HG03378 (cell line): ENCODE data around the gene ZNF385C.

Experiments
- ATAC-seq: cut with Tn5 transposase; IDR thresholded peaks from one replicate; pipeline ENCODE4 v1.9.1; 2021; ENCODE audit warnings: mild to moderate bottlenecking, moderate library complexity; ENCODE audit not compliant: unreplicated experiment

The ZNF385C gene

DNA sequence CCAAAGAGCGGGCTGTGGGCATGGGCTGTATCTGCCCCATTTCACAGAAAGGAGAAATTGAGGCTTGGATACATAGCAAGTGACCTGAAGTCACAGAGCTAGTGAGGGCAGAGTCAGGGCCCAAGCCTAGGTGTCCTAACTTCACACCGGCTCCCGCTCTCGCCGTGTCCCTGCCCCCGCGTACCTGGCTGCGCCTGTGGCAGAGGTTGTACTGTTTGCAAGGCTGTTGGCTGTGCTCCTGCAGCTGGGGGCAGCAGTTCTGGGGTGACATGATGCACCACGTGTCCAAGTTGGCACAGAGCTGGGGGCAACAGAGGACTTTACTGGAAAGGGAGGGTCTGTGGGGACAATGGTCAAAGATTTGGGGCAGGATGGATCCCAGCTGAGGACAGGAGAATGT is 10.8 kb upstream of the ZNF385C start:
- ATAC-seq = no peak

DNA sequence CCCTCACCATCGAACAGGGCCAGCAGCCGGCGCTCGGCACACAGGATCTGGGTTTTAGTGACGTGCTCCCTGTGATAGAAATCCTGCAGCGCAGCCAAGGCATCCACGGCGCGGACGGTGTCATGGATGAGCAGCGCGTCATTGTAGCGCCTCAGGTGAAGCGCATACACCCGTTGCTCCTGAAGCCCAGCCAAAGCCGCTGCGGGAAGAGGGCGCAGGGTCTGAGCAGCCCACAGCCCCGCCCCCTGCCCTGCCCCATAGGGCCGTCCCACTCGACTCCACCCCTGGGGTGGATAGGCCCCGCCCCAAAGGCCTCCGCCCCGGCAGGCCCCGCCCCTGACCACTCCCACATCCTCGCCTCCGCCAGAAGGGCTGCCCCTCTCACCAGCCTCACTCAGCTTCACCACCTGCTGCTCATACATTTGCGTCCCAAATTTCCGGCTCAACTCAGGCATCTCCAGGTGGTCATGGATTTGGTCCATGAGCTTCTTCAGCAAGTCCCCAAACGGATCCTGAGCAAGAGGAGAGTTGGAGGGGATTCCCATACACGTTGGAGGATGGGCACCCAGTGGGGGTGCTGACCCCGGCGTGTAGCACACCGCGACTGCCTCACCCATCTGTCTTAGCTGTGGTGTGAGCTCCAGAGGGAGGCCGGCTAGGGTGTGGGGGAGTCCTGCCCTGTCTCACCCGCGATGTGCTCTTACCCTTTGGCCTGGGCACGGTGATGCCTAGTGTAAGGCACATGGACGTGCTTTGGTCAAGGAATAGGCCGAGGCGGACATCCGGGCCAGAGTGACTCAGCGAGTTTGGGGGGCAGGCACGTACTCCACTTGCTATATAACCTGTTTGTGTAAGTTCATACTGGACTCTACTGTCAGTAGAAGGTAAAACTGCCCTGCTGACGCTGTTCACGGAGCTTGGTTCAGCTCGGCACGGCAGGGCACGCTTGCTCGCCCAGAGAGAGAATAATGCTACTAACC is 9.6 kb upstream of the ZNF385C start:
- no peak for ATAC-seq

DNA sequence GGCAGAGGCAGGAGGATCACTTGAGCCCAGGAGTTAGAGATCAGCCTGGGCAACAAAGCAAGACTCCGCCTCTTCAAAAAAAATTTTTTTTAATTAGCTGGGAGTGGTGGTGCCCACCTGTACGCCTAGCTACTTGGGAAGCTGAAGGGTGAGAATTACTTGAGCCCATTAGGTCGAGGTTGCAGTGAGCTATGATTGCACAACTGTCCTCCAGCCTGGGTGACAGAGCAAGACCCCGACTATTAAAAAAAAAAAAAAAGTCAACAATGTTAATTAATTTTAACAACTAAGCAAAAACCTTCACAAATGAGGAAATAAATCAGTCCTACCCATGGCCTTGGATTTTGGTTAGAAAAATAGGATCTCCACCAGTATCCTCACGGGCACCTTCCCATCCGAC is 8.9 kb upstream of the ZNF385C start:
- ATAC-seq = no peak

DNA sequence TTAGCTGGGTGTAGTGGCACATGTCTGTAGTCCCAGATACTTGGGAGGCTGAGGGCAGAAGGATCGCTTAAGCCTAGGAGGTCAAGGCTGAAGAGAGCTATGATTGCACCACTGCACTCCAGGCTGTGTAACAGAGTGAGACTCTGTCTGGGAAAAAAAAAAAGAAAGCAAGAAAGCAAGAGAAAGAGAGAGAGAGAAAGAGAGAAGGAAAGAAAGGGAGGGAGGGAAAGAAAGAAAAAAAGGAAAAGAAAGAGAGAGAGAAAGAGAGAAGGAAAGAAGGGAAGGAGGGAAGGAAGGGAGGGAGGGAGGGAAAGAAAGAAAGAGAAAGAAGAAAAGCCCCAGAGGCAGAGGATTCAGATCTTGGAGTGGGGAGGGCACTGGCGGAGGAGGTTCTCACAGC is 7.7 kb upstream of the ZNF385C start:
- ATAC-seq = no peak

DNA sequence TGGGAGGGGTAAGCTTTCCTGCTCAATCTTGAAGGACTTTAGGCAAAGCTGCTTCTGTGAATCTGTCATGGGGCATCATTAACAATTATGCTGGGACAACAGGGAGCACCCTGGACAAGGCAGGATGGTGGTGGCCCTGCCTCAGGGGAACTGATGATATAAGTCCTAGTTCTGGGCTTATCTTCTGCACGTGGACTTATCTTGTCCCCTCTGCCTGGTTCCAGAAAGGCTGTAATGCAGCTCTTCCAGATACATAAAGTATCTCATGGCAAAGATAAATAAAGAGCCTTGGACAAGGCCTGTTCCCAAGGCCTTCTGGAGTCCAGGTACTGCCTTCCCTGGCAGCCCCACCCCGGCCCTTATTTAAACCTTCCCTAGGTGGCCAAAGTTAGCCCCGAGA is 6.0 kb upstream of the ZNF385C start:
- ATAC-seq = no peak

DNA sequence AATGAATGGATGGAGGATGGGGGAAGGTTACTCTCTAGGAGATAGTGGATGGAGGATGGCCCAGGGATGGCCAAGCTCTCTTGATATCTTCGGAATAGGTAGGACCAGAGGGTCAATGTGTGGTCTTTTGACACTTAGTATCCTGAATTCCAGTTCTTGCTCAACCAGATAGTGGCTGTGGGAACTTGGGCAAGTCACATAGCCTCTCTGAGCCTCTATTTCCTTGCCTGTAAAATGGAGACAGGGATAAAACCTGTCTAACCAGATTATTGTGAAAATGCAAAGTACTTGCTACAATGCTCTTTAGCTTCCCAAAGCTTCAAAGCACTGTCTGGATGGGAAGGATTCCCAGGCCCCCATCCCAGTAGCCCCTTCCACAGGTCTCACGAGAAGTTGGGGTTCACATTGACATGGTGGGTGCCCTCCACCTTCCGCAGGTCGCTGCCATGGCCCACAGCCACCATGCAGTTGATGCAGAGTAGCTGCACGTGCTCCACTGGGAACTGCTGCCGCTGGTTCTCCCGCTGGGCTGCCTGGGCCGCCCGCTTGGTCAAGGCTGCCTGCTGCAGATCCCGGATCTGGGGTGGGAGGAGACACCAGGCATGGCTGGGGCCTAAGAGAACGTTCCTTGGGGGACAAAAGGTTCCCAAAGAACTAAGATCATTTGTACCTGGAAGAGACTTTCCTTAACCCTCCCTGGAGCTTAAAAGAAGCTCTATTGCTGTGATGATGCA is 5.1 kb upstream of the ZNF385C start:
- ATAC-seq = no peak

DNA sequence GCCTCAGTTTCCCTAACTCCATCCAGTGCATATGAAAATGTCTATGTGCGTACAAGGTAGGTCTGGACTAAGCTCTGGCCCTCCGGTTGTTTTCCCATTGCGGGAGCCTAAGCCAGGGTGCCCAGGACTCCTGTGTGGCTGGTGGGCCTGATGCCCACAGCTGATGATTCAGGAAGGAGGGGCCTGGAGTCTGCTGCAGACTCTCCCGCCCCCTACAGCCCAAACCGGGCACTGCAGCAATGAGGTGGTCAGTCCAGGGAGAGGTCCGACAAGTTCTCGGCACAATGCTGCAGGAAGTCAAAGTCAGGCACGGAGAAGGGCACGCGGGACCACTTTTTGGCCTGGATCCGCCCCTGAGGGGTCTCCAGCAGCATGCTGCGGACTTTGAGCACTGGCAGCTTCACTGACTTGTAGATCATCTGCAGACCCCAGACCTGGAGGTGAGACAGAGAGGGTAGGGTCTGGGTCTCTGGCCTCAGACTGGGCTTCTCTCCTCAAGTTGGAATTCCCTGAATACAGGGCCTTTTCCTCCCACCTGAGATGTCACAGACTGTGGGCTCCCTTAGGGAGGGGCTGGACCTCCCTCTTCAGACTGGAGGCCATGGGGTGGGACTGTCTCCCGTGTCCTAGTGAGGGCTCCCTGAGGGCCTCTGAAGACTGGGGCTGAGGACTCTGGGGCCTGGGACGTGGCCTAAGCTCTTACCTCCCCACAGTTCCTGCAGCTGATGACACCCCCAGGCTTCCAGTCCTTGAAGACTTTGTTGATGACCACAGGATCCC is 3.4 kb upstream of the ZNF385C start:
- ATAC-seq = no peak

DNA sequence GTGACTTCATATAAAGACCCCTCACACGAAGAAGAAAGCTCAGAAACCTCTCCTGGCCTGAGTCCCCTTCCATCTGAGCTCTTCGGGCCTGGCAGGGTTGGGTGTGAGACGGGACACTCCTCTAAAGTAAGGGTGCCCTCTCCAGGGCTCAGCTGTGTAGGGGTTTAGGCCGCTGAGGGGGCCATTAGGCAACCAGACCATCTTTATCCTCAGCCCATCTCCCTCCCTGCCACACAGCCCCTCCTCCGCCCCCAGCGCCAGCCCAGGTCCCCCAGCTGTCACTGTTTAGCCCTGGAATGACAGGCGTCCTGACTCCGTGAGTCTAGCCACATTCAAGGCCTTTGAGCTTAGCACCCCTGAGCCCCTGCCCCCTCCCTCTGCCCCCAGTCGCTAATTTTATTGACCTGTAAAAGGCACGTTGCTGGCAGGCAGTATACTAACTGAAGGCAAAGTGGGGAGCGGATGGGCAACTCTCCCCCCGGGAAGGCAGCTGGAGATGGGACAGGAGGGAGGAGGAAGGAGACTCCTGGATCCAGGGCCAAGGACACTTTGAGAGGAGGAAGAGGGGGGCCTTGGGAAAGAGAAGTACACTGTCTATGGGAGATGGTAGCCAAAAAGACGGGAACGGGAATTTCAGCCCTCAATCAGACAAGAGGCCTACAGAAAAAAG is 592 bp upstream of the ZNF385C start:
- no peak for ATAC-seq

DNA sequence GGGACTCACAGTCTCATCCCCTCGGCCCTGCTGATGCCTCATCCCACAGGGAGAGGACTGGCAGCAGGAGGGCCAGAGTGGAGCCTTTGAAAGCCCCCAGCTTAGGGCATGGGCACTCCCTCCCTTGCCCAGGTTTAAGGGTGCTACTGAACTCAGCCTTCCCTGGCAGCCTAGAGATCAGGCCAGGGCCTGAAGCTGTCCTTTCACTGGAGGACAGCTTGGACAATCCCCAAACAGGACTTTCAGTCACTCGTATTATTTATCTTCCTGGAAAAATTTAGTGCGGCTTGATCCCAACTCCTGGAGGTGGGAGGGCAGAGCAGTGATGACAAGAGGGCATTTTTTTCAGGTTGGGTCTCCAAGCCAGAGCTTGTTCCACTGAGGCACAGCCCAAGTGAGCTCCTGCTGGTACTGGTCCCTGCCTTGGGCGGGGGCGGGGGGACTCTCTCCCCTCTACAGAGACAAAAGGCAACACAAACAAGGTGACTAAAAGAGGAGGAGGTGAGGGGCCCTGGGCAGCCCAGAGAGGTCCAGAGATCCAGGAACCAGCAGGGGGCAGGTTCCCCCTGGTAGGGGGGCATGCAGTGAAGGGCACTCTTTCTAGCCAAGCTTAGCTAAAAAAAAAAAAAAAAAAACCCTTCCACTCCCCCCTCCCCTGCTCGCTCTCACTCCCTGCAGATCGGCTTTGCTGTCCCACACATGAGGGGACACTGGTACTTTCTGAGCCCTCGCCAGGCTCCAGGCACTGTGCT is 1.7 kb downstream of the ZNF385C start:
- no peak for ATAC-seq

DNA sequence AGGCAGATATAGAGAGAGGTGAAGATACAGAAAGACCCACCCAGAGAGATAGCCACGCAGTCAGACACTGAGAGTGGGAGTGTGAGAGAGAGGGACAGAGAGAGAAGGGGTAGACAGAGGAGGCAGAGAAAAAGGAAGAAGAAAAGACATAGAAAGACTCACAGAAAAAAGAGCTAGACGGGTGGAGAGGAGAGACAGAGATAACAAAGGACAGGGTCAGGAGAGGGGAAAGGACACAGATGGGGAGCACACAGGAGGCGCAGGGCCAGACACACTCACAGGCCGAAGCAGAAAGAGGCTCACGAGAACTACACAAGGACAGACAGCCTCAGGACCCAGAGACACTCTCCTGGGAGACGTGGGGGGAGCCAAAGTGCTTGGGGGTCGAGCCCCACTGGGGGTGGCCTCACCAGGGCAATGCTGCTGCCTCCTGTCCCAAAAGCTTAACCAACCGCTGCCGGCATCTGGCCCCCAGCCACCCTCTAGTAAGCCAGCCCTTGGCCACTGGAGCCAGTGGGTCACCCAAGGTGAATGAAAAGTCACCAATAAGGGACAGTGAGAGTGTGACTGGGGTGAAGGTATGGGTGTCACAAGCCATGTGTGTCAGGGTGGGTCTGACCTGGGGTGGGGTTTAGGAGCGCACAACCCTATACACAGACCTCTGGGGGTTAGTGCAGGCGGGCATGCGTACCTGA is 3.8 kb downstream of the ZNF385C start:
- ATAC-seq = no peak

DNA sequence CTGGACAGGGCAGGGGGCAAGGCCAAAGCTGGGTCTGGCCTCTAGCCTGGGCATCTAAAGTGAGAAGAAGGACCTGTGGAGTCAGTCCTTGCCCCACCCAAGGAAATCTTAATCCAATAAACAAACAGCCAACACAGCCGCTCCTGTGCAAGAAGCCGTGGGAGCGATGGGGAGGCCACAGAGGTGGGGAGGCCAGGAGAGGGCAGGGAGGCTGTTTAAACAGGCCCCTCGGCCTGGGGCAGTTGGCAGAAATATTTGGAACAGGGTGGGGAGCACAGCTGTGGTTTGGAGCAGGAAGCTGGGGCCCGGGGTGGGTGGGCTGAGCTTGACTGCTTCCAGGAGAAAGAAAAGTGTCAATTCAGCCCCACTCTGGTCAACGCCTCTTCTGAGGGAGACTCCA is 5.3 kb downstream of the ZNF385C start:
- no peak for ATAC-seq

DNA sequence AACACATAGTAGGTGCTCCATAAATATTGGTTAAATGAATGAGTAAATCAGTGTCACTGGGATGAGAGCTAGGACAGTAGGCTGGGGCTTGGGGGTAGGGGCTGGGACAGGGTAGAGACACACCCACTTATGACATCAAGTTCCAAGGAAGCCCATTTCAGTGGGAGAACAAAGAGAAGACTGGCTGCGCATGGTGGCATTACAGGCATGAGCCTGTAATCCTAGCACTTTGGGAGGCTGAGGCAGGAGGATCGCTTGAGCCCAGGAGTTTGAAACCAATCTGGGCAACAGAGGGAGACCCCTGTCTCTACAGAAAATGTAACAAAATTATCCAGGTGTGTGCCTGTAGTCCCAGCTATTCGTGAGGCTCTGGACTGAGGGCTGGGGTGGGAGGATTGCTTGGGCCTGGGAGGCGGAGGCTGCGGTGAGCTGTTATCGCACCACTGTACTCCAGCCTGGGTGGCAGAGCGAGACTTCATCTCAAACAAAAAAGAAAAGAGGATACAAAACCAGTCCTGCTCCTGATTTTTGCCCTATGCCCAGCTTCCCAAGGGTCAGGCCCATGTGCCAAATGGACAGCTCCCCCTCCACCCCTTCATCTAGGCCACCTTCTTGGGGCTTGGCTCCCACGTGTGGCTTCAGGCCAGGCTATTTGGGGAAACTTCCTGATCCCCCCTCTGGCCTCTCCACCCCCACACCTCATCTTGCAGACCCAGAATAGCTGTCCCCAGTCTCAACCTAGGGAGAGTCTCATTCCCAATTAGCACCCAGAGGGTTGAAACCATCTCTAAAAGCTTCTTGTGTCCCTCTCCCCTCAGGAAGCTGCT is 7.1 kb downstream of the ZNF385C start:
- no peak for ATAC-seq

DNA sequence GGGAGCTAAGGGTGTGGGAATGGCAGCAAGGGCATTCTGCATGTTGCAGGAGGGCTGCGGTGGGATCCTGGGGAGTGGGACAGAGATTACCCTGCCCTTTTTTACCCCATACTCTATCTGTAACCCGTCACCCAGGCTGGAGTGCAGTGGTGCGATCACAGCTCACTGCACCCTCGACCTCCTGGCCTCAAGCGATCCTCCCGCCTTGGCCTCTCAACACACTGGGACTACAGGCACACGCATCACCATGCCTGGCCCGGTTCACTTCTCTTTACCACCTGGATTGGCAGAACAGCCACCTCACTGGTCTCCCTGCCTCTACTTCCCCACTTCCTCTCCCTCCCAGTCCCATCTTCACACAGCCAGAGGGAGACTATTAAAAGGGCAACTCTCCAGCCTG is 9.5 kb downstream of the ZNF385C start:
- ATAC-seq = no peak

DNA sequence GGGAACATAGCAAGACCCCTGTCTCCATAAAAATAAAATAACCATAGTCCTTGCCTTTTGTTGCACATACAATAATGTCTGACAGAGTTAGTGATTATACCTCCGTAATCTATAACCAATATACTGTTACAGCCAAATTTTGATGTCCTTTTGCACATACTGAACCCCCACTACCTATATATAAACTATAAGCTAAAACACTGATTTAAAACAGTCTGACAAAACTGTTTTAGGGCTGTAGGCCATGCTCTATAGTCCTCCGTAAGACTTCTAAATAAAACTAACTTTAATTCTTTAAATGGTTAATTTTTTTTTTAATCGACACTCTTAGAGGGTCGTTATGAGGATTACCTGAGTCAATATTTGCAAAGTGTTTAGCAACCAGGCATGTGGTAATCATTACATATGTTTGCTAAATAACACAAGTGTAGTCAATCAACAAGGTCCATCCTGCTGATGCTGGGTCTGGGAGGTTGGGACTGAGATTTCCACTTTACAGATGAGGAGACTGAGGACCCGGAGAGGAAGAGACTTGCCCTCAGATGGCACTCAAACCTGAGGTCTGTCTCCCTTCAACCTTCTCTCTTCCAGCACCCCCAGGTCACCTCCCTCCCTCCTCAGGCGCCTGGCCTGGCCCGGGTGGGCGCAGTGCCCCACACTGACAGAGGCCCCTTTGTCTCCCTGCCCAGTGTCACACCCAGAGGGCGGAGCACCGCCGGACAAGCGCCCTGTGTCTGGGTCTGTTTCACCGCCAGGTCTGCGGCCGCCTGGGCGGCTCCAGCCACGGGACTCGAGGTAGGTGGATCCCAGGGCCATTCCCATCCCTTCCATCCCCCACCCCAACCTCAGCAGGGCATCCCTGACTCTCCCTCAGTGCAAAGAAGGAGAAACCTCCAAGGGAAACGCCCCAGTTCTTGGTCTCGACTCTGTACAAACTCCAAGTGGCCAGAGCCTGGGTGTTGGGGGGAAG is 10.3 kb downstream of the ZNF385C start:
- ATAC-seq = no peak

DNA sequence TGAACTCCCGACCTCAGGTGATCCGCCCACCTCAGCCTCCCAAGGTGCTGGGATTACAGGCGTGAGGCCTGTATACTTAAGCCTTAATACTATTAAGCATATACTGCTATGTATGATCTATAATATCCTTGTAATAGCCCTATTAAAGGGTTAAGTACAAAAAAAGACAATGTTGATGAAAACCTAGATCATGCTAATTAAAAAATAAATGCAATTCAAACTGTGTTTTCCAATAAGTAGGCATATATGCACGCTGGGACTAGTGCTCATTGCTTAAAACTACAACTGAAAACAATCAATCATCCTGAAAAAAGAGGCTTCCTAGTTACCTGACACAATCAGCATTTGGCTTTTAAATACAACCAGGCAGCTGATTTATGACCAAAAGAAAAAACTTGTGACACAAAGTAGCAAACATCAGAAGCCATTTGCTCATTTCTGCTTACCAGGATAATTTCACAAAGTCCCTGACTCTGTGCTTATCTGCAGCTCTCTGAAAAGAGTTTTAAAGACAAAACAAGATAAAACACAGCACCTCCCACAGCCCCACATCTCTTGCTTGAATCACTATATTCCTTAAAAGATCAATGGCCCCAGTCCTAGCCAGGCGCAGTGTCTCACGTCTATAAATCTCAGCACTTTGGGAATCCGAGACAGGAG is 11.1 kb downstream of the ZNF385C start:
- ATAC-seq = no peak

DNA sequence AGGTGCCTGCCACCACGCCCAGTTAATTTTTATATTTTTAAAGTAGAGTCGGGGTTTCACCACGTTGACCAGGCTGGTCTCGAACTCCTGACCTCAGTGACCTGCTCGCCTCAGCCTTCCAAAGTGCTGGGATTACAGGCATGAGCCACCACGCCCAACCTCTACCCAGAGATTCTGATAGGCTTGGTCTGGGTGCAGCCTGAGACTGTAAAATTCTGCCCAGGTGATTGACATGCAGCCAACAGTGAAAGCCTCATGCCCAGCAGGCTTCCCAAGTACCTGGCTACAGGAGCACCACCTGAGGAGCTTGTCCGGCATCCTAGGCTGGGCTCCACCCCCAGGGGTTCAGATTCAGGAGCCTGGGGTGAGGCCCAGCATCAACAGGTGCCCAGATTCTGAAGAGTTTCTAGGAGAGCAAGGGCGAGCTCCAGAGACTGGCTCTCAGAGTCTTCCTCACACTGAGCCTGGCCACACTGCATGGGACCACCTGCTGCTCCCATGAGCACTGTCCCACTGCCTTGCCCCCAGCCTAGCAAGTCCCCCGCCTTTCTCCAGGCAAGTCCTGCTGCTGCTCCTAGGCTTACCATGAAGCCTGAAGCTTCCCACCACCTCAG is 16.6 kb downstream of the ZNF385C start:
- no peak for ATAC-seq

DNA sequence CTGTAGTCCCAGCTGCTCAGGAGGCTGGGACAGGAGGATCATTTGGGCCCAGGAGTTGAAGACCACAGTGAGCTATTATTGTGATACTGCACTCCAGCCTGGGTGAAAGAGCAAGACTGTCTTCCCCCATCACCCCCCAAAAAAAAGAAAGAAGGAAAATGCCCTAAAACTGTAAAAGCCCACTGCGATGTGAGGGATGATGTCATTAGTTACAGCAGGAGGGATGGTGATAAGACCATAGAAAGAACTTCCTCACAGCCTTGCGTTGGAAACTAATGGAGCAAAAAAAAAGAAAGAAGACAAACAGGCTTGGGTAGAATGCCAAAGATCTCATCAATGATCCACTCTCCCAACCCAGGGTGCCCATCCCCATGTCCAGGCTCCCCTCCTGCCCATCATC is 18.7 kb downstream of the ZNF385C start:
- no peak for ATAC-seq
